Neutrophil (primary cell): ENCODE results near the gene GDA.

Source experiments
- H3K27ac ChIP-seq: fragments of 200-600 bp; sonication (generic); 2 replicates; pipeline ENCODE4 v1.5.1; 2016; ENCODE audit warnings: mild to moderate bottlenecking, moderate library complexity
- H3K27me3 ChIP-seq: fragments of 200-600 bp; sonication (generic); 2 replicates; pipeline ENCODE4 v1.6.0; 2016; ENCODE audit warnings: mild to moderate bottlenecking
- H3K36me3 ChIP-seq: fragments of 200-600 bp; sonication (generic); 2 replicates; pipeline ENCODE4 v1.5.1; 2017
- H3K4me1 ChIP-seq, 2 experiments: fragments of 200-600 bp in 1 of 2; sonication (generic) in 1 of 2; 1 replicate in 1 of 2; 2 replicates in 1 of 2; pipeline versions ENCODE4 v1.5.1 to v1.6.1; 2013 to 2016; ENCODE audit warnings: low read depth in 1 of 2, low read length in 1 of 2, mild to moderate bottlenecking in 1 of 2, moderate library complexity in 1 of 2; ENCODE audit not compliant: control insufficient read depth in 1 of 2, insufficient read depth in 1 of 2
- H3K4me3 ChIP-seq, 2 experiments: fragments of 200-600 bp in 1 of 2; sonication (generic) in 1 of 2; 1 replicate in 1 of 2; 2 replicates in 1 of 2; pipeline ENCODE4 v1.5.1; 2013 to 2016; ENCODE audit warnings: low read depth in 1 of 2, low read length in 1 of 2, mild to moderate bottlenecking in 1 of 2, moderate library complexity in 1 of 2
- H3K9me3 ChIP-seq: fragments of 200-600 bp; sonication (generic); 2 replicates; pipeline ENCODE4 v1.5.1; 2016
- CTCF ChIP-seq: fragments of 200-600 bp; sonication (generic); IDR thresholded peaks from 2 replicates; pipeline ENCODE4 v1.5.1; 2016; ENCODE audit warnings: antibody characterized with exemption

GDA gene

GRCh38 chr9:72140586-72140985 lies 8.7 kb upstream of the GDA start:
- no peak for TF ChIP-seq CTCF
- Histone ChIP-seq H3K4me3 (no peak overlapping the region), H3K36me3 (no peaks in the 10 kb centered on the region), H3K9me3 (no peaks in the 10 kb centered on the region), H3K27me3 (peaks cover 11% of the 10 kb centered on the region), H3K4me1 (no peaks in the 10 kb centered on the region), H3K27ac (no peak overlapping the region)

GRCh38 chr9:72141484-72141883 lies 7.8 kb upstream of the GDA start:
- no peaks in the 10 kb centered on the region for H3K4me1 ChIP-seq
- peaks cover 16% of the 10 kb centered on the region for H3K27me3 ChIP-seq
- H3K4me3 ChIP-seq, result no peak overlapping the region
- H3K9me3 ChIP-seq, result no peaks in the 10 kb centered on the region
- H3K27ac ChIP-seq, result no peak overlapping the region
- H3K36me3 ChIP-seq, result no peaks in the 10 kb centered on the region
- no peak for TF ChIP-seq CTCF

- Histone ChIP-seq H3K36me3 (no peaks in the 10 kb centered on the region), H3K9me3 (no peaks in the 10 kb centered on the region), H3K4me3 (no peak overlapping the region), H3K4me1 (no peaks in the 10 kb centered on the region), H3K27ac (no peak overlapping the region), H3K27me3 (peaks cover 51% of the 10 kb centered on the region)
- TF ChIP-seq CTCF, result no peak
Observed at GRCh38 chr9:72144756-72145492, 4.3 kb upstream of the GDA start.

- H3K9me3 ChIP-seq, result no peaks in the 10 kb centered on the region
- no peaks in the 10 kb centered on the region for H3K4me1 ChIP-seq
- H3K36me3 ChIP-seq, result no peaks in the 10 kb centered on the region
- H3K27ac ChIP-seq, result no peak overlapping the region
- H3K27me3 ChIP-seq, result peaks cover 56% of the 10 kb centered on the region
- H3K4me3 ChIP-seq, result no peak overlapping the region
- no peak for TF ChIP-seq CTCF
Observed at GRCh38 chr9:72145733-72146505, 3.3 kb upstream of the GDA start.

GRCh38 chr9:72147676-72148075 lies 1.6 kb upstream of the GDA start:
- Histone ChIP-seq H3K4me1 (no peaks in the 10 kb centered on the region), H3K36me3 (no peaks in the 10 kb centered on the region), H3K9me3 (no peaks in the 10 kb centered on the region), H3K27ac (no peak overlapping the region), H3K27me3 (peaks cover 69% of the 10 kb centered on the region), H3K4me3 (no peak overlapping the region)
- TF ChIP-seq CTCF, result no peak
